Measurements from ENCODE around the gene TBCC. TPM values are rescaled to one million over a fixed set of nuclear protein-coding genes. Genes with fewer than 3 reads are reported as not detected.

Gene TBCC
- total and polyA plus RNA-seq, 8 donors: 5.1 to 35.4 (median 9.1) TPM

GRCh38 chr6:42788671-42789070, 42.8 kb upstream of the TBCC start:
- no peak for DNase-seq
- WGBS, 2 donors: 45 to 64% methylated on average over 4 of the region's 4 CpGs
- no peaks in the 10 kb centered on the region for H3K36me3 ChIP-seq
- no peak overlapping the region for H3K4me3 ChIP-seq
- H3K27ac ChIP-seq: peak overlapping the region in 3 of 4 donors; percentile 5 to 50 (median 30)
- peaks cover 21 to 46% (median 34%) of the 10 kb centered on the region in 3 donors for H3K4me1 ChIP-seq
- H3K27me3 ChIP-seq: no peaks in the 10 kb centered on the region
- no peak for FAIRE-seq
- ATAC-seq: no peak
- TF ChIP-seq CTCF (IDR thresholded peaks at IDR 0.05): no peak
- H3K9me3 ChIP-seq: no peaks in the 10 kb centered on the region
- intact Hi-C loops (cut with DNase I): no loop called here

- intact Hi-C loops (cut with DNase I): no loop called here
- H3K36me3 ChIP-seq: no peaks in the 10 kb centered on the region
- H3K4me3 ChIP-seq: no peak overlapping the region
- peaks cover 21 to 46% (median 34%) of the 10 kb centered on the region in 3 donors for H3K4me1 ChIP-seq
- FAIRE-seq: no peak
- TF ChIP-seq CTCF (IDR thresholded peaks at IDR 0.05): no peak
- no peak for ATAC-seq
- no peak for DNase-seq
- 60 to 71% methylated on average over 2 of the region's 2 CpGs for WGBS, 2 donors
- H3K27me3 ChIP-seq: no peaks in the 10 kb centered on the region
- no peaks in the 10 kb centered on the region for H3K9me3 ChIP-seq
- peak overlapping the region in 2 of 4 donors; percentile 15 to 100 for H3K27ac ChIP-seq
Measured at GRCh38 chr6:42787063-42787472, 41.2 kb upstream of the TBCC start.

- TF ChIP-seq CTCF (IDR thresholded peaks at IDR 0.05): no peak
- Histone ChIP-seq H3K36me3 (no peaks in the 10 kb centered on the region), H3K27me3 (no peaks in the 10 kb centered on the region), H3K27ac (peak overlapping the region in 2 of 4 donors; percentile 15 to 100), H3K9me3 (no peaks in the 10 kb centered on the region), H3K4me3 (no peak overlapping the region), H3K4me1 (peaks cover 21 to 46% (median 34%) of the 10 kb centered on the region in 3 donors)
- intact Hi-C loops (cut with DNase I): no loop called here
- FAIRE-seq: no peak
- ATAC-seq: no peak
- WGBS, 2 donors: 55 to 71% methylated on average over 3 of the region's 3 CpGs
- no peak for DNase-seq
Measured at GRCh38 chr6:42786525-42786985, 40.7 kb upstream of the TBCC start.

- H3K9me3 ChIP-seq: no peaks in the 10 kb centered on the region
- peak overlapping the region in 3 of 4 donors; percentile 100 for H3K27ac ChIP-seq
- no peak for ATAC-seq
- no peak for FAIRE-seq
- H3K4me3 ChIP-seq: peak overlapping the region; percentile 55 to 97 (median 66)
- 31 to 46% methylated on average over 12 of the region's 12 CpGs for WGBS, 2 donors
- peak in 4 of 6 donors; percentile 28 to 58 (median 38) for DNase-seq
- no peak for TF ChIP-seq CTCF (IDR thresholded peaks at IDR 0.05)
- H3K27me3 ChIP-seq: no peaks in the 10 kb centered on the region
- no peaks in the 10 kb centered on the region for H3K36me3 ChIP-seq
- H3K4me1 ChIP-seq: peaks cover 17 to 42% (median 20%) of the 10 kb centered on the region in 3 donors
- intact Hi-C loops (cut with DNase I): no loop called here
Measured at GRCh38 chr6:42784717-42785498, 39.0 kb upstream of the TBCC start.
